NCI-H2029 (cell line): ENCODE data around the gene HEXIM1.

ENCODE experiments used
- DNase-seq: peaks from one replicate; lab custom pipeline; 2025; lab: John Stamatoyannopoulos, UW

HEXIM1 gene

DNA sequence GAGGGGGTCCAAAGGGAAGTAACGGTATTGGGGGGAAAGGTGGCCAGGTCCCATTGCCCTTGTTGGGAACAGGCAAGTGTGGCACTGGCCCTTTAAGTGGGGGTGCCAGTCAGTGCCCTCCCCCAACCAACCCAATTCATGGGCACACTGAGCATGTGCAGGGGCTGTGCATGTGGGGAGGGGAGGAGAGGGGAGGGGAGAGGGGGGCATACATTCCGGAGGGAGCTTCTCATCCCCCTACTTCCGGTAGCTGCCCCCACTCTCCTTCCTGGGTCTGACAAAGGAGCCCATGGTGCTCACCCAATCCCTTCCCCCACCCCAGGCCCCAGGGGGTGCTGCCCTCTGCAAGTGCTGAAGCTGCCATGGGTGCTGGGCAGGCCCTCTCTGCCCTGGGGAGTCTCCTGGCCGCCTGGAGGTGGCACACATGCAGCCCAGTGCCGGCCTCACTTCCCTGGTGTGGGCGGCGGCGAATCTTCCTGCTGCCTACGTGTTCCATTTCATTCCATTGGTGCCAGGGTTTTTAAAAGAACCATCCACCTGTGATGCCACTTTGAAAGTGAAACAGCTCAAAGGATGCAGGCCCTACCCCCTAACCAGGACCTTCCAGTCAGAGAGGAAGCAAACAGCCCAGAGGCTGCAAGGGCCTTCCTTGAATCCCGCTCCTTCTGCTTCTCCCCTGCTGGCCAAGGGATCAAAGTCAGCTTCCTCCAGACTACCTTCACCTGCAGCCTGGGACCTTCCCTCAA lies 24.4 kb downstream of the HEXIM1 start:
- peak; percentile 60 for DNase-seq

DNA sequence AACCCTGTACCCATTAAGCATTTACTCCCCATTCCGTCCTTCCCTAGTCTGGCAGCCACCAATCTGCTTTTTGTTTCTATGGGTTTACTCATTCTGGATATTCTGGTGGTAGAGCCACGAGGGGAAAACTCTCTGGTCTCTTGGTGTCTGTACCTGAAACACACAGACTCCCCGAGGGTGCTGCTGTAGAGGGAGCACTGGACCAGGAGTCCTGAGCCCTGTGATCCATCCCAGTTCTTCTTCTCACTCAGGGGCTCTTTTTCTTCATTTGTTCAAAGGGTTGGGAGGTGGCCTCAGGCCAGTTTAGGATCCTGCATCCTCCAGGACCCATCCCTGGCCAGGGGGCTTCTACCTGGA lies 27.5 kb downstream of the HEXIM1 start:
- DNase-seq = no peak

DNA sequence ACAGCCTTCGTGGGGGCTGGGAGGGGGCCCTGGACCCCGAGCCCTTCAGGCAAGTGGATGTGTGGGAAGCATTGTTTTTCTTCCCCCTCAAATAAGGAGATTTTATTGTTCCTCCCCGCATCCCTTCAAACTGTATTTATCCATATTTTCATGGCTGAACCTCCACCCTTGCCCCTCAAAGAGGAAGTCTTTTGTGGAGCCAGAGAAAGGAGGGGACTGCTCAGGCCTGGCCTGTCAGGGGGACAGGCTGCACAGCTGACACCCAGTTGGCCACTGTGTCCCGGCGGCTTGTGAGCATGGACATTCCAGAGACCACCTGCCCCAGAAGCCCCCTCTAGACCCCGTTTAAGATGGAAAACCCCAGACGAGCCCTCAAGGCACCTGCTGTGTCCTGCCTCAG lies 29.3 kb downstream of the HEXIM1 start:
- no peak for DNase-seq

DNA sequence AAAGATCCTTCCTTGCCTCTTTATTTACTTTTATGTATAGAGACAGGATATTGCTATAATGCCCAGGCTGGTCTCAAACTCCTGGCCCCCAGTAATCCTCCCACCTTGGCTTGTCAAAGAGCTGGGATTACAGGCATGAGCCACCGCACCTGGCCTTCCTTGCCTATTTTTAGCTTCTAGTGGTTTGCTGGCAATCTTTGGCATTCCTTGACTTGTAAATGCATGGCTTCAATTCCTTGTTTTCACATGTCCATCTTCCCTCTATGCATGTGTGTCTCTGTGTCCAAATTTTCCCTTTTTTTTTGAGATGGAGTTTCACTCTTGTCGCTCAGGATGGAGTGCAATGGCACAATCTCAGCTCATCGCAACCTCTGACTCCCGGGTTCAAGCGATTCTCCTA lies 35.9 kb downstream of the HEXIM1 start:
- no peak for DNase-seq

DNA sequence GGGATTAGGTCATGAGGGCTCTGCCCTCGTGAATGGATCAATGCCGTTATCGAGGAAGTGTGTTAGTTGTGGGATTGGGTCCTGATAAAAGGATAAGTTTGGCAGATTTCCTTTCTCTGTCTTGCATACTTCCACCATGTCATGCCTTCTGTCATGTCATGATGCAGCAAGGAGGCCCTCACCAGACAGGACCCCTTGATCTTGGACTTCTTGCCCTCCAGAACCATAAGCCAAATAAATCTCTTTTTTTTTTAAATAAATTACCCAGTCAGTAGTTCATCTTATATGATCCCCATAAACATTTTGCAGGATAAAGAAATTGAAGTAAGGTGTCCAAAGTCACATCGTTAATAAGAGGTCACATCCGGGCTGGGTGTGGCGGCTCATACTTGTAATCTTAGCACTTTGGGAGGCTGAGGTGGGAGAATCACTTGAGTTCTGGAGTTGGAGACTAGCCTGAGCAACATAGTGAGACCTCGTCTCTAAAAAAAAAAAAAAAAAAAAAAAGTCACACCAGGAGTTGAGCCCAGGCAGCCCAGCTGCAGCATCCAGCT lies 38.6 kb downstream of the HEXIM1 start:
- no peak for DNase-seq

DNA sequence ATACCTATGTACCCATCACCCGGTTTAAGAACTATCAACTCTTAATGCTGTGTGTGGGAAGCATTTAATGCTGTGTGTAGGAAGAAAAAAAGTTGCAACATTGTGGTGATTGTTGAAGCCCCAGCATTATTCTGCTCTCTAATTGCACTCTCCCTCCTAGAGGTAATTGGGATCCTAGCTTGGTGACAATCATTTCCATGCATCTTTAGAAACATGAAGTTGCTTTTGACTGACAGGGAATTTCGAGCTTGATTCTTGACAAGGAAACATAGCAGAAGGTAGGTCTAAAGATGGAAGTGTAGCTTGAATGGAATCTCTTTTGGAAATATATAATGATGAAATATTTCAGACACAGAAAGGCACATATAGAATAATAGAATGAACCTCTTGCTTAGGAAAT lies 40.7 kb downstream of the HEXIM1 start:
- no peak for DNase-seq

- DNase-seq = no peak
Observed at GRCh38 chr17:45190503-45191255, 42.4 kb downstream of the HEXIM1 start.

- no peak for DNase-seq
Observed at GRCh38 chr17:45195424-45195823, 47.1 kb downstream of the HEXIM1 start.

DNA sequence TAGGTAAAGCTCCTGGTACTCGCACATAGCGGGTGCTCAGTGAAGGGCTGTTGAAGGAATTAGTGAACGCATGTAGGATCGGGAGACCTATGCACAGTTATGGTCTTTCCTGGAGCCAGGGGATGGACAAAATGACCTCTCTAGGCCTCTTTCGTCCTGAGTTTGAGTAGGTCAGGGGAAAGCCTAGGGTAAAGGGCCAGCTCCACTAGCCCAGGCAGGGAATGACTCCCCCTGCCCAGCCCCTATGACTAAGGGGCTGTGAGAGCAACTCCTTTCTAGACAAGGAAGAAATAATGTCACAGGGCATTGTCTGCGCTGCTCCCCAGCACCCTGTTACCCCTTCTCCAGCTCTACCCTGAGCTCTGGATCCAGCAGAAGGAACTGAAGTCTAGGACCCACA lies 48.8 kb downstream of the HEXIM1 start:
- no peak for DNase-seq

GRCh38 chr17:45197555-45198334 lies 49.5 kb downstream of the HEXIM1 start:
- peak; percentile 68 for DNase-seq

DNA sequence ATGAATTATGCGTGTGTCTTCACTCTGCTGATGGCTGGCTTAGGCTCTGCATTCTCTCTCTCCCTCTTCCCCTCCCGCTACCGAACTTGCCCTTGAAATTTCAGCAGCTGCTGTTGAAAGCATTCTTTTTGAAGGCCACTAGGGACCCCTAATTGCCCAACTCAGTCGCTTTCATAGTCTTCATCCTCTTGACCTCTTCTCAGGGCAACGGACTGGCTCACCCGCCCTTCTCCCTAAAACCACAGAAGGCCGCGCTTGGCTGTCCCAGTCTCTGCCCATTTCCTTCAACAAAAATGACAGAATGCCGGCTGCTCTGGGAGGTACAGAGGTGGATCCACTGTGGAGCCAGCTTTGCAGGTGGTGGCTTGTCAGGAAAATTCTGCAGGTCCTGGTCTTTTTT lies 52.4 kb downstream of the HEXIM1 start:
- no peak for DNase-seq

DNA sequence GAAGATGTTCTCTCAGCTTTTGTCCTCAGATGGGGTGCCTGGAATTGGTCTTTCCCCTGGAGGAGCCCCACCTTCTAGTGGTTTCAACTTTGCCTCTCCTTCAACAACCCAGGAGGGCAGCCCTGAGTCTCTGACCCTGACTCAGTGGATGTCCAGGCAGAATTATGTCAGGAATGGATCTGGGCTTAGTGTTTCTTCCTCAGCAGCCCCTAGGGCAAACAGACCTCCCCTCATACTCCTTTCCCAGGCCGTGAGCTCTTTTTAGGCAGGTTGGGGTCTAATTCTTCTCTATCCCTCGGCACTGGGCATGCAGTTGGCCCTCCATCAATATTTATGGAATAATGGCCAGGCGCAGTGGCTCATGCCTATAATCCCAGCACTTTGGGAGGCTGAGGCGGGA lies 53.2 kb downstream of the HEXIM1 start:
- DNase-seq = no peak
